Measurements from ENCODE around the gene CASS4.
"Not testable (repeated sequence)": the region's sequence is repeated elsewhere in the genome, so short reads cannot be mapped to it uniquely, and the experiment has no call there.

CASS4 gene, protein sequence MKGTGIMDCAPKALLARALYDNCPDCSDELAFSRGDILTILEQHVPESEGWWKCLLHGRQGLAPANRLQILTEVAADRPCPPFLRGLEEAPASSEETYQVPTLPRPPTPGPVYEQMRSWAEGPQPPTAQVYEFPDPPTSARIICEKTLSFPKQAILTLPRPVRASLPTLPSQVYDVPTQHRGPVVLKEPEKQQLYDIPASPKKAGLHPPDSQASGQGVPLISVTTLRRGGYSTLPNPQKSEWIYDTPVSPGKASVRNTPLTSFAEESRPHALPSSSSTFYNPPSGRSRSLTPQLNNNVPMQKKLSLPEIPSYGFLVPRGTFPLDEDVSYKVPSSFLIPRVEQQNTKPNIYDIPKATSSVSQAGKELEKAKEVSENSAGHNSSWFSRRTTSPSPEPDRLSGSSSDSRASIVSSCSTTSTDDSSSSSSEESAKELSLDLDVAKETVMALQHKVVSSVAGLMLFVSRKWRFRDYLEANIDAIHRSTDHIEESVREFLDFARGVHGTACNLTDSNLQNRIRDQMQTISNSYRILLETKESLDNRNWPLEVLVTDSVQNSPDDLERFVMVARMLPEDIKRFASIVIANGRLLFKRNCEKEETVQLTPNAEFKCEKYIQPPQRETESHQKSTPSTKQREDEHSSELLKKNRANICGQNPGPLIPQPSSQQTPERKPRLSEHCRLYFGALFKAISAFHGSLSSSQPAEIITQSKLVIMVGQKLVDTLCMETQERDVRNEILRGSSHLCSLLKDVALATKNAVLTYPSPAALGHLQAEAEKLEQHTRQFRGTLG

DNA sequence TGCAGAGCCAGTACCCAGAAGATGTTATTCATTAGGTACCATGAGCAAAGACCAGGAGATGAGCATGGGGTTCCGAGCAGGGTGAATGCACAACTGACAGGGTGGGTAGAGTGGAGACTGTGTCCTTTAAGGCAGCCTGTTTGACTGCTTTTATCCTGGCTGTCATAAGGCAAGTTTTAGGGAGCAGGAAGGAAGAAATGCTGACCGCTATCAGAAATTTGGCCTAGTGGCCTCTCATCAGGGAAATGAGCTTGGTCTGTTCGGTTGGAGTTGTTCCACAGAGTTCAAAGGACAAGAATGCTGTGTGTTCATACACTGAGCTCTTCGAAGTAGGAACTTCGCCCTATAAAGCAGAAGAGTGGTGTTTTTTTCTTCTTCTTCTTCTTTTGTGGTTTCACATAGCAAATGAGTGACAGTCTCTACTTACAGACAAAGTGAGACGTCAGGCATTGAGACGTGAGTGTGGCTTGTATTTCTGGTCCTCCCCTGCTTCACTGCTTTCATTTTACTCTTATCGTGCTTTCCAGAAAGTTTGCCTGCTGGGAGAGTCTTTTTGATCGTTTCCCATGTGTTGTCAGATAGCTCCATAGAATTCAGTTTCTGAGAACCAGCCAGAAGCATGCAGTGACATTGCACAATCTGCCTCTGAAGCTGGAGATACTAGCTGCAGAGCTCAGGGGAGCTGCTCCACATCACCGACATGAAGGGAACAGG is at the start of gene CASS4:
CASS4 (plus strand) TSS at position 502 of the 714 bp plus-strand sequence; CDS start at position 701, 199 bp downstream.
- DNase-seq (ENCODE audit: extremely low read depth in 1 of 2, low read depth in 1 of 2): no peak

DNA sequence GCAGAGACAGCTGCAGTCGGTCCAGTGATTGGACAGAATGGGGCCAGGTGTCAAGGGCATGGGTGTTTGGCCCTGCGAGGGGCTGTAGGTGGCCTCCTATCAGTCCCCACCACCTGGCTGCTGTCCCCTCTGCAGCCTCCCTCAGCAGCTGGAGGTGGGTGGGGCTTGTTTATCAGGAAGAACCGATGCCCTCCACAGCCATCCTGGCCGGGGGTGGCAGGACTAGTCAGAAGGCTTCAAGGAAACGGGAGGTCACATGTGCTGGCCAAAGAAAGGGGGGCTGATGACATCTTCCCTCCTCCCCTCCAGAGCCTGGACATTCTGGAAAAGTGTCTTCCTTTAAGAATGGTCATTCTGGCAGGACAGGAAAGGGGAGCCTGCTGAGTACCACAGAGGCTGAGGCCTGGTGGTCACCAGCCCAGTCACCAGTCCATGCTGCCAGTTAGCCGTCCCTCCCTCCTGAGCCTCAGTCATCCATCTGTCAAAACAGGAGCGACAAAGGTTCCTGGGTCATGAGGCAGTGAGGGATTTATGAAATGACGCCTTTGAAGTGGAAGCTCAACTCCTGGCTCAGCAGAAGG is 49.1 kb upstream of the CASS4 start:
- DNase-seq (ENCODE audit: extremely low read depth in 1 of 2, low read depth in 1 of 2): no peak

- DNase-seq (ENCODE audit: extremely low read depth in 1 of 2, low read depth in 1 of 2): no peak
These were observed 48.6 kb upstream of the CASS4 start for GRCh38 chr20:56363491-56363890.

GRCh38 chr20:56368351-56369134 is 43.5 kb upstream of the CASS4 start:
- no peak for DNase-seq (ENCODE audit: extremely low read depth in 1 of 2, low read depth in 1 of 2)

DNA sequence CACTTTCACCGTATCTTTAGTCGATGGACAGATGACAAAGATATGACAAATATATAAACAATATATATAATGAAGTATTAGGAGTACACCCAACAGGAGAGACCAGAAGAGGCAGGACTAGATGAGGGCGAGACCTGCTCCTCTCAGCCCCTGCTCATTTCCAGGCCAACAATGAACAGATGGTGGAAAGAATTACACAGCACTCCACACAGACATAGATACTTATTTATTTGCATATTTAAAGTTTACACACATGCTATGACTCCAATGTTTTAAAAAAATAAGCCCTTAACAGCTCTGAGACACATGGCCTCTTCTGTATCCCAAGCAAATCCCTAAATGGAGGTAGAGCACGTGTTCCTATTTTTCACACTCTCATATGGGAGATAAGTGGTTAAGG is 42.9 kb upstream of the CASS4 start:
- DNase-seq (ENCODE audit: extremely low read depth in 1 of 2, low read depth in 1 of 2): no peak

DNA sequence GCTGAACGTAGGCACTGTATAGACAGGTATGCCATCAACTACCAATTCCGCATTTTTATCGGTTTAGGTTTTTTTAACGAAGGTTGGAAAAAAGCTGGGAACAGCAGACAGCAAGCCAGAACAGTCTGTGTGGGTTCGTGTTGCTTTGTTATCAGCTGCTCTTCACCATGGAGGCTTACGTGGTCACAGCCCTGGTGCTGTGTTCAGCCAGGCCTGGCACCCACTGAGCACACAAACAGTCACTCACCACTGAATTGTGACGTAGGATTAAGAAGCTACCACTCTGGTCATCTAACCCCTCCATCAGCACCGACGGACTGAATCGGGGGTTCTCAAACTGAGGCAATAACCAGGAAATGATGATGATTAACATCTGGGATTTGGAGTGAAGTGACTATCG is 40.1 kb upstream of the CASS4 start:
- DNase-seq (ENCODE audit: extremely low read depth in 1 of 2, low read depth in 1 of 2): no peak

GRCh38 chr20:56372850-56373249 is 39.2 kb upstream of the CASS4 start:
- no peak for DNase-seq (ENCODE audit: extremely low read depth in 1 of 2, low read depth in 1 of 2)

GRCh38 chr20:56373942-56374341 is 38.1 kb upstream of the CASS4 start:
- DNase-seq (ENCODE audit: extremely low read depth in 1 of 2, low read depth in 1 of 2): no peak

DNA sequence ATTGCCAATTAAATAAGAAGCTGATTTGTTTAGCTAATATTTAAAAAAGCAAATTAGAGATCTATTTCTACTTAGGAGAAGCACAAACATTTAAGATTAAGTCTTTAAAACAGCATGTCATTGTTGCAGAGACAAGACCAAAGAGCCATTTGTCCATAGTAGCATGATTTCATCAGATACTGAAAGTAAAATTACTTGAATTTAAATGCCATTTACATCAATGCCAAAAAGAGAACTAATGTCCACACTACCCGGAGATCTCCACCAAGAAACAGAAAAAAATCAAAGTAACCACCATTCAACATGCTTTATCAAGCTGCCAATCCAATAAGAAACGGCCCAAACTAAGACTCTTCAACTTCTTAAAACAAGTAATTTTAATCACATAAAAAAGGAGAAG is 35.7 kb upstream of the CASS4 start:
- no peak for DNase-seq (ENCODE audit: extremely low read depth in 1 of 2, low read depth in 1 of 2)

- DNase-seq (ENCODE audit: extremely low read depth in 1 of 2, low read depth in 1 of 2): no peak
These were observed 33.7 kb upstream of the CASS4 start for GRCh38 chr20:56378386-56378785.

DNA sequence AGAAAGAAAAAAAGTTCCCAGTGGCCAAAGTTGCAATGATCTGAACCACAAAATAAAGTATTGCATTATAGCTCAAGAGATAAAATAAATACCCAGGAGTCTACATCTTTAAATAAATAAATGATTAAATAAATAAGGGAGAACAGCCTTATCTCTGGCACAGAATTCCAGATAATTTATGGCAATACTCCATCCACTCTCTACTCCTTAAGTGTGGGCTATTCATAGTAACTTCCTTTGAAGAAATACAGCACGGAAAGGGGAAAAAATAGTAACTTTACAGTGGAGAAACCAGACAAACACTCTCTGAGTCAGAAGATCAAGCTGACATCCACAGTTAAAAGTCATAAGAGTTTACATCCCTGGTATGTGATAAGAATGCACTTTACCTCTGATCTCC is 31.7 kb upstream of the CASS4 start:
- DNase-seq (ENCODE audit: extremely low read depth in 1 of 2, low read depth in 1 of 2): no peak

GRCh38 chr20:56381501-56381900 is 30.6 kb upstream of the CASS4 start:
- DNase-seq (ENCODE audit: extremely low read depth in 1 of 2, low read depth in 1 of 2): no peak

- no peak for DNase-seq (ENCODE audit: extremely low read depth in 1 of 2, low read depth in 1 of 2)
These were observed 29.4 kb upstream of the CASS4 start for GRCh38 chr20:56382696-56383095.

DNA sequence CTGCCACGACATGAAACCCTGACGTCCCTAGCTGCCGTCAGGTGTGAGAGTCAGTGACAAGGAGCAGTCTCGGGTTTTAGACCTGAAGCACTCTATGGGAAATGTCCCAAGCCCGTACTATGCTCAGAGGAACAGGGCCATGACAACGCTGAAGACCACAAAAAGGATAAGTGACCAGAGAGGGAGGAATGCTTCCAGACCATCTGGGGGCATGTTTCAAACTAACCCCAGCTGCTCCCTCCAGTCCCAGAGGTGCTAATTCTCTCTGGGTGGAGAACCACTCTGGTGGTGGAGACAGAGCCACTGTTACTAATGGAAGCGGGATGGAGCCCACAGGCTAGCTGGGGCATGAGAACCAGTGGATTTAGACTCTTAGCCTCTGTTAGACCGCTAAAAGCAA is 28.7 kb upstream of the CASS4 start:
- no peak for DNase-seq (ENCODE audit: extremely low read depth in 1 of 2, low read depth in 1 of 2)

DNA sequence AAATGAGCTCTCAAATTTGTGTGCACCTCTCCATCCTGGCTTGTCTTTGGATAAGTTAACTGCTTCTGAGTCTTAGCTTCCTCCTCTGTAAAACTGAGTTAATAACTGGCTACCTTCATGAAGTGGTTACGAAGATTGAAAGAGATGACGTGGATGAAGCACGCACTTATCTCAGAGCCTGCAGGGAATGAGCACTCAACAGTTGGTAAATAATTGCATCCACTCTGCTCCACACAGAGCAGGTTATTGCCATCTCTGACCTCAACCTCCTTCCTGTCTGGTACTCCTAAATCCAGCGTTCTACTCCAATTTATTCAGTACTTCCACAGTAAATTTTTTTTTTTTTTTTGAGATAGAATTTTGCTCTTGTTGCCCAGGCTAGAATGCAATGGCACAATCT is 26.9 kb upstream of the CASS4 start:
- DNase-seq (ENCODE audit: extremely low read depth in 1 of 2, low read depth in 1 of 2): no peak

- no peak for DNase-seq (ENCODE audit: extremely low read depth in 1 of 2, low read depth in 1 of 2)
These were observed 25.8 kb upstream of the CASS4 start for GRCh38 chr20:56386219-56386618.

DNA sequence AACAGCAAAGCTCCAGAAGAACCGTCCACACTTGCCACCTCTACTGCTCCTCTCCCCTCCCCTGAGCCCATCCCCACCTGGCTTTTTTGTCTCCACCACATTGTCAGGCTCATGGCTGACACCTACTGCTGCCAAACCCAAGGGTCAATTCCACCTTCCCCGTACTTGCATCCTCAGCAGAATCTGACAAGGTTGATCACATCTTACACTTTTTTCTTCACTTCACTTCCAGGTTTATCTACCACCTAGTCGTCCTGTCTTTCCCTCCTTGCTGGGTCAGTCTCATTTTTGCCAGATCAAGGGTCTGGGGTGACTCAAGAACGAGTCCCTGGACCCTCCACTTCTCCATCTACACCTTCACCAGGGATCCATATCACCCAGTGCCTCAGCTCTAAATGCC is 23.2 kb upstream of the CASS4 start:
- DNase-seq (ENCODE audit: extremely low read depth in 1 of 2, low read depth in 1 of 2): no peak

DNA sequence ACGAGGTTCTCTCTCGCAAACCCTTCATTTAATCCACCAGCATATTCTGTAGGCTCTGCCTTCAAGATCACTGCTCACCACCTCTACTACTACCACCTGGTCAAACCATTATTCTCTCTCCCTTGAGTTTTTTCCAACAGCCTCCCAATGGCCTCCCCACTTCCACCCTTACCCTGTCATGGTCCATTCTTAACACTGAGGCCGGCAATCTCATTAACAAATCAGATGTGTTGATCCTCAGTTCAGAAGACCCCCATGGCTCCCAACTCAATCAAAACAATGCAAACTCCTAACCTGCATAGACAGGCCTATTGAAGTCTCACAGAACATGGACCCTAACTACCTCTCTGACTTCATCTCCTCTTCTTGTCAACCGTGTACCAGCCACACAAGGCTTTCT is 22.3 kb upstream of the CASS4 start:
- DNase-seq (ENCODE audit: extremely low read depth in 1 of 2, low read depth in 1 of 2): no peak

DNA sequence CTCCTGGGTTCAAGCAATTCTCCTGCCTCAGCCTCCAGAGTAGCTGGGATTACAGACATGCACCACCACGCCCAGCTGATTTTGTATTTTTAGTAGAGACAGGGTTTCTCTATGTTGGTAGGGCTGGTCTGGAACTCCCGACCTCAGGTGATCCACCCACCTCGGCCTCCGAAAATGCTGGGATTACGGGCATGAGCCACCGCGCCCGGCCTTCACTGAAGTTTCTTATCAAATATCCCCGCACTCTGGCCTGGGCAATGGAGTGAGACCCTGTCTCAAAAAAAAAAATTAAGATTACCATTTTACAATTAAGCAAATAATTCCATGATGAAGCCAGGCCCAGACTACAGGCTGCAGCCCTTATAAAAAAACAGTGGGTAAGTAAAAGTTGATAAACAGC is 21.7 kb upstream of the CASS4 start:
- not testable (repeated sequence) for DNase-seq (ENCODE audit: extremely low read depth in 1 of 2, low read depth in 1 of 2)

- DNase-seq (ENCODE audit: extremely low read depth in 1 of 2, low read depth in 1 of 2): no peak
These were observed 21.0 kb upstream of the CASS4 start for GRCh38 chr20:56391037-56391436.

Measured in activated CD8-positive, alpha-beta memory T cell treated with anti-CD3 and anti-CD28 coated beads for 1 hour (primary cell).